ENCODE measurements around the gene PHF5A.

Gene PHF5A

GRCh38 chr22:41468381-41469217, at the start of gene PHF5A, which contains the start of gene ACO2:
PHF5A (minus strand) TSS chr22:41468692; CDS start chr22:41468653, 39 bp downstream.
ACO2 (plus strand) TSS chr22:41469117; CDS start chr22:41469147, 30 bp downstream.
- DNase-seq, result peak; percentile 83 to 97

DNA sequence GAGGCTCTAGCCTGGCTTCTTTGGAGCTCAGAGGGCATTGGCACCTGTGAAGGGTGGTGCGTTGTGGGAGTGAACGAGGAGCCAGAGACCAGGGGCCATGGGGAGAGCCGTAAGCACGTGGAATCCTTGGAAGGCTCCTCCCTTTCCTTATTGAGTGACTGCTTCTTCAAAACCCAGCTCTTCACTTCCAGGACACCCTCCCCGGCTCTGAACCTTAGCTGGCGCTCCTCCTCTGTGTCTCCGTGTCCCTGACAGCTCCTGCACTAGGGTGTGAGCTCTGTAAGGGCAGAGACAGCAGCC, 49.5 kb upstream of the PHF5A start:
- DNase-seq, result no peak

DNA sequence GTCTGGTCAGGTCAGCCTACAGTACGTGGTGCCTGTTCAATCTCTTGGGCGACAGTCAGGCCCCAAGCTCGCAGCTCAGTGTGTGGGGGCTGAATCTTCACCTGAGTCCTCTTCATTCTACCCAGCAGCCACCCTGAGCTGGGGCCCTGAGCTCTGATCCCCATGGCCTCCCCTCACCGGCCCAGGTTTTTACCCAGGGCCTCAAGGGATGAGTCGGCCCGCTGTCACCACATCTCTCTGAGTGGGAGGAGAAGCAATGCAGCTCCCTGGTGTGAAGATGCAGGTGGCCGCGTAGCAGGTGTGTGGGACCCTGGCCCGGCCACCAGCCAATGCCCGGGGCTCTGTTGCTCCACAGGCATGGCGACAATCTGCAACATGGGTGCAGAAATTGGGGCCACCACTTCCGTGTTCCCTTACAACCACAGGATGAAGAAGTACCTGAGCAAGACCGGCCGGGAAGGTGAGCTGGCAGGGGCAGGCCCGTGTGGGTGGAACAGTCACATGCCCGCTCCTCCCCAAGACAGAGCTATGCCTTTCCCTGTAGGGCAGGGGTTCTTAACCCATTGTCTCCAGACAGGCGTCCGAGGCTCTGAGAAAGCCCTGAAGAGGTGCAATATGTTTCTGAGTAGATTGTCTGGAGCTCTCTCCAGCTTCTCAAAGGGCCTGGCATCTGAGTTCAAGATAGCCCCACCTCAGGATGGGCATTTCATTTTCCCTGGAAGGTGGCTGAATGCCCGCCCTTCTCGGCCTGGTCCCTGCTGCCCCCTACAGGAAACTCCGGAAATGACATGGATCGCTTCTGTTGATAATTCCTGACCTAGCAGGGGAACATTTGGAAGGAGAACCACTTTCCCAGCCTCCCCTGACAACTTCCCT, 48.9 kb upstream of the PHF5A start:
- DNase-seq, result peak in 1 of 2 experiments; percentile 39

DNA sequence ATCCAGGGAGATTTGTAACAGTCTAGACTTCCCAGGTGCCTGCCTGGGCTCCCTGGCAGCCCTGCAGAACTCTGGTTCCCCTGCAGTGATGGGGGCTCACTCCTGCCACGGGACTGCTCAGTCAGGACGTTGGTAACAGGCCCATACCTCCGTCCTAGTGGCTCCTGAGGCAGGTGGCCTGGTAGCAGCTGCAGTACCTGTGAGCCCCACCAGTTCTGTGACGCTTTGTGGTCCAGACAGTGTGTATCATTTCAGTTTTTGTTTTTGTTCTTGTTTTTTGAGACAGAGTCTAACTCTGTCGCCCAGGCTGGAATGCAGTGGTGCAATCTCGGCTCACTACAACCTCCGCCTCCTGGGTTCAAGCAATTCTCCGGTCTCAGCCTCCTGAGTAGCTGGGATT, 48.0 kb upstream of the PHF5A start:
- DNase-seq, result no peak

DNA sequence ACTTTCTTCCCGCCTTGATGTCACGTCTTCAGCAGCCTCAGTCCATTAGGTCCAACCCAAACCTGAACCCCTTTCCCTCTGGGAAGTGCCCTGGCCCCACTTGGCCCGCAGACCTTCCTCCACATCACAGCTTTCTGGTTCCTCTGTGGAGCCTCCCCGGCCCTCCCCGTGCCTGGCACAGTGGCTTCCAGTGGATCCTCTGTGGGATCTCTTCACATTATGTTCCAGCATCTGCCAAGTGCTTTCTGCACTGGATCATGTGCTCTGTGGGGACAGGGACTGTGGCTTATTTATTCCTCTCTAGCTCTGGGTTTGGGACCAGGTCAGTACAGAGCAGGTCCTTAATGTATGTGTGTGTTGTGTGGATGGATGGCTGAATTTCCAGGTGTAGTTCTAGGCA, 44.9 kb upstream of the PHF5A start:
- no peak for DNase-seq

DNA sequence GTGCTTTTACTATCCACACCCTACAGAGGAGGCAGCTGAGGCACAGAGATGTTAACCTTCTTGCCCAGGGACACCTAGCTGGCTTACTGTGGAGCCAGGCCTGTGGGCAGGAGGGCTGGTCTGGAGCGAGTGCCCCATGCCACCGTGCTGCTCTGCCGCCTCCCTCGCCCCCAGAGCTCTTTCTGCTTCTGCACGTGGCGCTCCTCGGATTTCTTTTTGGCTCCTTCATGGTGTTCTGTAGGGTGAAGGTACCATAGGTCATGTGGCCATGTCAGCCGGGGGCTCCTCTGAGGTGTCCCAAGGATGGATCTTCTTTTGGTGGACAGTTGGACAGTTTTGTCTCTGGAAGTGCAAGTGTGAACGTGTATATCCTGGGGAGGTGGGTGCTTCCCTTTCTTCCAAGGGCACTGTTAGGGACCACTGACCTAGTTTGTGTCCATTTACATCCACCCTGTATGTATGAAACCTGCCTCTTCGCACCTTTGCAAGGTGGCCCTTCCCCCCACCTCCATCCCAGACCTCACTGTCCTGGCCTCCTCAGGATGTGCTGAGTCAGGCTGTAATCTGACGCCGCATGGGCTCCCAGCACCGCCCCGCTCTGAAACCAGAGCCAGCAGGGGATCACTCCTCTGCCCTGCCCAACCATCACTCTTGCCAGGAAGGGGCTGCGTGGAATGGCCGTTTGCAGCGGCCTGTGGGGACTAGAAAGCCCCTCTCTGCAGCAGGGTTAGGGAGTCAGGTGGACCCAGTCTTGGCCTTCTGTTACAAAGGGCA, 44.1 kb upstream of the PHF5A start:
- DNase-seq, result peak in 1 of 2 experiments; percentile 5

DNA sequence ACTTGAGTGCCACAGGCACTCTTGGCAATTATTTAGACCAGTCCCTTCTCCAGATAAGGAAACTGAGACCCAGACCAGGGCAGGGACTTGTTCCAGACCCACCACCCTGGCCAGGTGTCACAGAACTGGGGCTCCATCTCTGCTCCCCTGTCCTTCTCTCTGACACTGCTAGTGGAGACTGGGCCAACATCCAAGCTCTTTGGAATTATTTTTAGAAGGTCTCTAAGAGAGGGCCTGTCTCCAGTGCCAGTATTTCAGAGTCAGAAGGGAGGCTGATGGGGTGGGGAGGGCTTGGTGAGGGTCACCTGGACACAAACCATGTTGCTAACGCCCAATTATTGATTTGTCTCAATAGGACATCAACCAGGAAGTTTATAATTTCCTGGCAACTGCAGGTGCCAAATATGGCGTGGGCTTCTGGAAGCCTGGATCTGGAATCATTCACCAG, 43.1 kb upstream of the PHF5A start:
- DNase-seq, result no peak

GRCh38 chr22:41508770-41509170, 40.3 kb upstream of the PHF5A start:
- no peak for DNase-seq

GRCh38 chr22:41507330-41508063, 39.0 kb upstream of the PHF5A start:
- no peak for DNase-seq

DNA sequence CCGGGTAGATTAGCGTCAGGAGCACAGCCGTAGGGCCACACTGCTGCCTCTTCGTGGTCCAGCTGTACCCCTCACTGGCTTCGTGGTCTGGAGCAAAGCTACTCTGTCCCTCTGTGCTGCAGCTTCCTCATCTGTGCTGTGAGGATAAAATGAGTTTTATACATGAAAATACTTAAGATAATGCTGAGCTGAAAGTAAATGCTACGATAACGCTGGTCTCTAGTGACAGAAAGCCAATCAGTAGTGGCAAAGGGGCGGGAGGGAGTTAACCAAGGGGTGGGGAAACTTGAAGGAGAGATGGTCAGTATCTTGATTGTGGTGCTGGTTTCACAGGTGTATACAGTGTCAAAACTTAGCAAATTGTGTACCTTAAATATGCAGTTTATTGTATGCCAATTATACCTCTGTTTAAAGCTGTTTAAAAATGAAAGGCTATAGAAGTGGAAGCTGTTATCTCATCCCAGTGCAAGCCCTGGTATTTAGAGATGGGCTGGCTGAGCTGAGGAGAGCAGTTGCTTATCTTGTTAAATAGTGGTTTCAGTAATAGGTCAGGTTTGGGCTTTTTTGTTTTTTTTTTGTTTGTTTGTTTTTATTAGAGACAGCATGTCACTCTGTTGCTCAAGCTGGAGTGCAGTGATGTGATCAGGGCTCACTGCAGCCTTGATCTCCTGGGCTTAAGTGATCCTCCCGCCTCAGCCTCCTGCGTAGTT, 37.2 kb upstream of the PHF5A start:
- no peak for DNase-seq

DNA sequence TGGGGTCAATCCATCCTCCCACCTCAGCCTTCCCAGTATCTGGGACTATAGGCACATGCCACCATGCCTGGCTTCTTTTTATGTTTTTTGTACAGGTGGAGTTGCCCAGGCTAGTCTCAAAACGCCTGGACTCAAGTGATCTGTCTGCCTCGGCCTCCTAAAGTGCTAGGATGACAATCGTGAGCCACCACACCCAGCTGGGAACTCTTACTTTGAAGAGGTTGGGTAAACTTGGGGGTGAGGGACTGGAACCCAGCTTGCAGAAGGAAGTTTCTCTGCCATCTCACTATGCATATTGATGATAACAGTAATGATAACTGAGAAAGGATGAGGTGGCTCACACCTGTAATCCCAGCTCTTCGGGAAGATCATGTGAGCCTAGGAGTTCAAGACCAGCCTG, 36.3 kb upstream of the PHF5A start:
- no peak for DNase-seq

DNA sequence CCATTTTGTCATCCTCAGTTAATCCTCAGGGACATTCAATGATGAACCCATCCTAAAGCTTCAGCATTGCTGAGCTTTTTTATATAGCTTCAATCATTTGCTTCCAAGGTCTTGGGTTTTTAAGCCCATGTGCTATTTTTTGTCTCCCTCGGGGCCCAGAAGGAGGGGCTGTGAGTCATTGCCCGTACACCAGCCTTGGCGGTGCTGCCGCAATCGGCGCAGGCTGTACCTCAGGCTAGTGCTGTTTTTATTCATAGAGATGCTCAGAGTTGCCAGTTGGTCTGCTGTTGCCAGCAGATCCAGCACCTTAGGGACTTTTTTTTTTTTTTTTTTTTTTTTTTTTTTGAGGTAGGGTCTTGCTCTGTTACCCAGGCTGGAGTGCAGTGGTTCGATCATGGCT, 35.9 kb upstream of the PHF5A start:
- no peak for DNase-seq

GRCh38 chr22:41501209-41501608, 32.7 kb upstream of the PHF5A start:
- peak in 1 of 2 experiments; percentile 12 for DNase-seq

GRCh38 chr22:41500303-41500702, 31.8 kb upstream of the PHF5A start:
- no peak for DNase-seq

DNA sequence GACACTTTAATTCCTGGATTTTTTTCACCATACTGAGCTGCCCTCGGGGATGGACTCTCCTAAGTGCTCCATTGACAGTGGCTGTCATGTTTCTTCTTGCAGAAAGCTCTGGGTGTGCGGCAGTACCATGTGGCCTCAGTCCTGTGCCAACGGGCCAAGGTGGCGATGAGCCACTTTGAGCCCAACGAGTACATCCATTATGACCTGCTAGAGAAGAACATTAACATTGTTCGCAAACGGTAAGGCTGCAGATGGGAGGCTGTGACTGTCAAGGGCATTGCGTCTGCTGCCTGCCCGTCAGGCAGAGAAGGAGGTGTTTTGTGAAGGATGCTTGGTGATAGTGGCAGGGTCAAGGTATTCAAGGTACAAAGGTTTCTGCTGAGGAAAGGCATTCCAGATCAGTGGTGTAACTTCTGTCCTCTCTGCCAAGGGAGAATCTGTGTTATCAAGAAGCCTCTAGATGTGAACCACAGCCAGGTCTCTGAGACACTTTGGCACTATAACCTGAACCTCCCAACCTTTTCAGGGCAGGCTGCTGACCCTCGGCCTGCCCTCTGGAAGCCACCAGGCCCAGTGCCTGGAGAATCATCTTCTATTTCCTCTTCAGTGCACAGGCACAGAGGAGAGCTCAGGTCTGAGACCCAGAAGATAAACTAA, 31.3 kb upstream of the PHF5A start:
- DNase-seq, result no peak

DNA sequence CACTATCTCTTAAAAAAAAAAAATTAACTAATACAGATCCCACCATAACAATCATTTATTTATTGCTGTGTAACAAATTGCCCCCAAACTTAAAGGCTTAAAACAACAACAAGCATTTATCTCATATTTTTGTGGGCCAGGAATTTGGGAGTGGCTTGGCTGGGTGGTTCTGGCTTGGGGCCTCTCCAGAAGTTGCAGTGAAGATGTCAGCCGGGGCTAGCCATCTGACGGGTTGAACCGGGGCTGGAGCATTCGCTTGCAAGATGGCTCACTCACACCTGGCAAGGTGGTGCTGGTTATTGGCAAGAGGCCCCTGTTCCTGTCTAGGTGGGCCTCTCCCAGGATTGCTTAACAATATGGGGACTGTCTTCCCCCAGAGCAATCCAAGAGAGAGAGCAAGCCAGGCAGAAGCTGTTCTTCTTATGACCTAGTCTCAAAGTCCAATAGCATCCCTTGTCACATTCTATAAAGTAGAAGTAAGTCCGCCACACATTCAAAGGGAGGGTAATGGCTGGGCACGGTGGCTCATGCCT, 29.9 kb upstream of the PHF5A start:
- no peak for DNase-seq

DNA sequence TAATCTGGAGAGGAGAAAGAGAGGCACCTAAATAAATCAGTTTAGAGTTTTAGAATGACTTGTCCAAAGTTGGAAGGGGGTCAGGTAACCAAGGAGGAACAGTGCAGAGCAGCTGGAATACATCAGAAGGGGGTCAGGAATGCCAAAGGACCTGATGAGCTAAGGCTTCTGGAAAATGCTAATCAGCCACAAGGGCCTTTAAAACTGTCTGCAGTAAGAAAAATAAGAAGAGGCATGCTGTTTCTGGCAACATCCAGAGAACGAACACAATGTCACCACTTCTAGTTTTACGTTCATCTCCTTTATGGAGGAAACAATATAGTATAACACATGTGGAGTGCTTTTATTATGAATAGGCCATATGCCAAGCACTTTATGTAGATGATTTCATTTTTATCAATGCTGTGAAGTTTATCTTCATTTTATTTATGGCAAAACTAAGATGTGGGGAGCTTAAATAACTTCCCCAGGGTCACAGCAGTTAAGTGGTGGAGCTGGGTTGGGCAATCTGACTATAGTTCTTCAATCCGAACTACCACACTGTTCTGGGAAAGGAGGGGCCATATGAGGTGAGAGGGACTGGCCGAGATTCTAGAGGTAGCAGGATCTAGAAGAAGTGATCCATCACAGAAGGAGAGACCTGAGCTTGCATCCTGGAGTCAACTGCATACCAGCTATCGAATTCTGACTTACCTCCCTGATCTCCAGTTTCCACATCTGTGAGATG, 23.0 kb upstream of the PHF5A start:
- DNase-seq, result no peak

GRCh38 chr22:41488596-41489385, 20.3 kb upstream of the PHF5A start:
- DNase-seq, result no peak

DNA sequence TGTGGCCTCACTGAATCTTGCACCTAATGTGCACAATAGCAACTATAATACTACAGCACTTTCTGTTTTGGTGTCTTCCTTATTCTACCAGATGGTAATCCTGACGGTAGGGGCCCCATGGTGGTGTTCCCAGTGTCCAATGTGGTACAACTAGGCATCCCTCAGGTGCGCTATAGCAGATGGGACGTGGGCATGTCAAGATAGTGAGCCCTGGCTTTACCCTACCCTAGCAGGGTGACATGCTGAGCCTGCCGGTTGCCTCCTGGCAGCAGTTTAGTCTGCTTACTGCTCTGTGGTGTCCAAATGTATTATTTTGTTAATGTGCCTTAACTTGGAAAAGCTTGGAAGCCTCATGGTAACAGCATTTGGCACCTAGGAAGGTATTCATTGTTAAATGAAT, 19.6 kb upstream of the PHF5A start:
- no peak for DNase-seq

All from SW 1271 (cell line).